Stomach (tissue), 9 donors: ENCODE results near the gene SPSB4. TPM values are rescaled to one million over a fixed set of nuclear protein-coding genes. Genes with fewer than 3 reads are reported as not detected.

Source experiments
- DNase-seq, 2 donors: peaks; one replicate each; pipeline versions ENCODE4 v3.0.0 to v3.0.0-alpha.2; 2013 to 2019
- H3K27ac ChIP-seq, 5 donors: fragments of 200-600 bp in 4 of 5; sonication (generic) in 4 of 5; one replicate each; pipeline ENCODE4 v1.5.1; 2013 to 2019; ENCODE audit warnings: mild to moderate bottlenecking in 1 of 5, moderate library complexity in 1 of 5
- H3K27me3 ChIP-seq, 3 donors: fragments of 200-600 bp; sonication (generic); one replicate each; pipeline ENCODE4 v1.5.1; 2017 to 2019; ENCODE audit warnings: mixed run types in 1 of 3
- H3K36me3 ChIP-seq, 4 donors: fragments of 200-600 bp; sonication (generic); 1 replicate in 3 of 4; 2 replicates in 1 of 4; pipeline ENCODE4 v1.5.1; 2016 to 2019
- H3K4me1 ChIP-seq, 4 donors: fragments of 200-600 bp; sonication (generic); one replicate each; pipeline ENCODE4 v1.5.1; 2016 to 2019
- H3K4me3 ChIP-seq, 4 donors: fragments of 200-600 bp; sonication (generic) in 3 of 4; one replicate each; pipeline ENCODE4 v1.5.1; 2016 to 2019; ENCODE audit warnings: mild to moderate bottlenecking in 1 of 4
- H3K9me3 ChIP-seq, 4 donors: fragments of 200-600 bp; sonication (generic); one replicate each; pipeline ENCODE4 v1.5.1; 2016 to 2019
- EP300 ChIP-seq: sonication (generic); formaldehyde crosslinking; IDR thresholded peaks from one replicate; pipeline ENCODE4 v1.6.1; 2017; ENCODE audit warnings: antibody characterized with exemption
- POLR2A ChIP-seq, 4 donors: fragments of 450-650 bp; IDR thresholded peaks; one replicate each; pipeline ENCODE4 v1.6.1; 2016; ENCODE audit warnings: antibody characterized with exemption in 4 of 4, control low read depth in 2 of 4, mild to moderate bottlenecking in 1 of 4, moderate library complexity in 1 of 4
- POLR2AphosphoS5 ChIP-seq, 3 donors: sonication (generic); formaldehyde crosslinking; IDR thresholded peaks; one replicate each; pipeline ENCODE4 v1.6.1; 2016; ENCODE audit warnings: antibody characterized with exemption in 3 of 3
- WGBS, 5 donors: extraction: QIAGEN DNeasy Blood & Tissue Kit in 3 of 5; methylation state at CpG; one replicate each; pipeline versions ENCODE4 v1.1.5 to v1.1.7; 2013 to 2018; 5-methylcytosine and 5-hydroxymethylcytosine counted together
- intact Hi-C: fragments of 100-400 bp; cut with DNase I; formaldehyde crosslinking; loops from one replicate; pipeline ENCODE4 v1.15.1; 2023; ENCODE audit warnings: low total_unique reads
- polyA plus RNA-seq, 3 donors: library from polyadenylated mRNA; stranded (reverse); fragments of 200-250 nt; gene quantifications; one replicate each; pipeline ENCODE4 v1.2.3, GENCODE V29; 2013
- total RNA-seq, 5 donors: library from RNA; depleted of rRNA; stranded (reverse); fragments of >200 nt; gene quantifications; one replicate each; pipeline versions ENCODE4 v1.1.0 to v1.2.3, GENCODE V29; 2014 to 2016
- TF ChIP-seq, protein P1 (sequence below), 7 experiments: fragments of 450-650 bp in 4 of 7; fragments of 200-600 bp in 3 of 7; sonication (generic) in 3 of 7; IDR thresholded peaks; one replicate each; pipeline ENCODE4 v1.5.1; 2016 to 2019; ENCODE audit warnings: antibody characterized with exemption in 7 of 7, control low read depth in 2 of 7, mild to moderate bottlenecking in 1 of 7
- donor health status: healthy with polysubstance abuse.
- donor health status: Bipolar disorder and iron deficiency.
- donor health status: healthy.

The SPSB4 gene
- total and polyA plus RNA-seq, 8 donors, result 0.05 to 2.4 (median 1.8) TPM; not detected in 5

DNA sequence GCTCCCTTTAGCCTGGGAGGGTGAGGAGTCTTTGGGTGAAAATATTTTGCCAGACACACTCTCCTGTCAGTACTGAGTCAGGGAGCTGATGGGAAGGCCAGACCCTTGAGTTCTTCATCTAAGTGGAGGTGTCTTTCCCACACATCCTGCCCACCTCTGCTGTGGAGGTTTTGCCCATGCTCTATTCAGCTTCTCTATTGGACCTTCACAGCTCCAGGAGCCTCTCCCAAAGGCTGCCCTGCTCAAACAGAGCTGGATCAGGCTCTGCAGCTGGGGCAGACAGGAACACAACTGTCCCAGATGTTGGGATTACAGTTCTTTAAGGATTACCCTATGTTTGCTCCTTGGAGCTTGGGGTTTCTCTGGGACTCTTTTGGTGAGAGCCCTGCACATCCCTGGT, 77.9 kb downstream of the SPSB4 start:
- H3K4me3 ChIP-seq, result no peak overlapping the region
- no peak for DNase-seq
- no peaks in the 10 kb centered on the region for H3K36me3 ChIP-seq
- no peaks in the 10 kb centered on the region for H3K9me3 ChIP-seq
- TF ChIP-seq, protein P1, sequence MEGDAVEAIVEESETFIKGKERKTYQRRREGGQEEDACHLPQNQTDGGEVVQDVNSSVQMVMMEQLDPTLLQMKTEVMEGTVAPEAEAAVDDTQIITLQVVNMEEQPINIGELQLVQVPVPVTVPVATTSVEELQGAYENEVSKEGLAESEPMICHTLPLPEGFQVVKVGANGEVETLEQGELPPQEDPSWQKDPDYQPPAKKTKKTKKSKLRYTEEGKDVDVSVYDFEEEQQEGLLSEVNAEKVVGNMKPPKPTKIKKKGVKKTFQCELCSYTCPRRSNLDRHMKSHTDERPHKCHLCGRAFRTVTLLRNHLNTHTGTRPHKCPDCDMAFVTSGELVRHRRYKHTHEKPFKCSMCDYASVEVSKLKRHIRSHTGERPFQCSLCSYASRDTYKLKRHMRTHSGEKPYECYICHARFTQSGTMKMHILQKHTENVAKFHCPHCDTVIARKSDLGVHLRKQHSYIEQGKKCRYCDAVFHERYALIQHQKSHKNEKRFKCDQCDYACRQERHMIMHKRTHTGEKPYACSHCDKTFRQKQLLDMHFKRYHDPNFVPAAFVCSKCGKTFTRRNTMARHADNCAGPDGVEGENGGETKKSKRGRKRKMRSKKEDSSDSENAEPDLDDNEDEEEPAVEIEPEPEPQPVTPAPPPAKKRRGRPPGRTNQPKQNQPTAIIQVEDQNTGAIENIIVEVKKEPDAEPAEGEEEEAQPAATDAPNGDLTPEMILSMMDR (IDR thresholded peaks at IDR 0.05), result no peak
- TF ChIP-seq POLR2AphosphoS5 (IDR thresholded peaks at IDR 0.05) (no peak), EP300 (no peak), POLR2A (IDR thresholded peaks at IDR 0.05) (no peak)
- intact Hi-C loops, result no loop called here
- no peaks in the 10 kb centered on the region for H3K4me1 ChIP-seq
- H3K27ac ChIP-seq, result no peak overlapping the region
- peaks cover 0 to 4% (median 0%) of the 10 kb centered on the region in 3 donors for H3K27me3 ChIP-seq

DNA sequence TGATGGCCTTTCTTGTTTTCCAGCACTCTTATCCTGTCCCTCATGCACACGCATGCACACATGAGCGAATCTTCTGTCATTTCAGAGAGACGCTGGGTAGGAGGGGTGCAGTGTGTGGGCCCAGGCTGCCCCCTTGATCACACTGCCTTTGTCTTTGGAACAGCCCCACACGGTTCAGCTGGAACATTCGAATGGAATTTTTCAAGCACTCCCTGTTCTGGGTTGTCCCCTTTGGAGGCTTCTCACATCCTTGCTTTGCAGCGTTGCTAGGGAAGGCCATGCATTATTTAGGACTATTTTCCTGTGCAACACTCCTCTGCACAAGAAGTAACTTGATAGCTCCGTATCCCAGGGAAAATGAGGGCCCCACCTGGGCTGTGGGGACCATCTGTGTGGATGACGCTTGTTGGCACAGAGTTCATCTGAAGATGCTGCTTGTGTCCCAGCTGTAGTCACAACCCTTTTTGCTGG, 78.4 kb downstream of the SPSB4 start:
- H3K4me3 ChIP-seq, result no peak overlapping the region
- peak in 1 of 2 donors; percentile 30 for DNase-seq
- no peaks in the 10 kb centered on the region for H3K36me3 ChIP-seq
- TF ChIP-seq, protein P1 (IDR thresholded peaks at IDR 0.05), result no peak
- TF ChIP-seq POLR2AphosphoS5 (IDR thresholded peaks at IDR 0.05) (no peak), EP300 (no peak), POLR2A (IDR thresholded peaks at IDR 0.05) (no peak)
- no peaks in the 10 kb centered on the region for H3K9me3 ChIP-seq
- 64 to 86% (median 76%) methylated on average over 8 of the region's 8 CpGs for WGBS, 5 donors
- no peaks in the 10 kb centered on the region for H3K27me3 ChIP-seq
- no peaks in the 10 kb centered on the region for H3K4me1 ChIP-seq
- H3K27ac ChIP-seq, result no peak overlapping the region
- intact Hi-C loops, result no loop called here

DNA sequence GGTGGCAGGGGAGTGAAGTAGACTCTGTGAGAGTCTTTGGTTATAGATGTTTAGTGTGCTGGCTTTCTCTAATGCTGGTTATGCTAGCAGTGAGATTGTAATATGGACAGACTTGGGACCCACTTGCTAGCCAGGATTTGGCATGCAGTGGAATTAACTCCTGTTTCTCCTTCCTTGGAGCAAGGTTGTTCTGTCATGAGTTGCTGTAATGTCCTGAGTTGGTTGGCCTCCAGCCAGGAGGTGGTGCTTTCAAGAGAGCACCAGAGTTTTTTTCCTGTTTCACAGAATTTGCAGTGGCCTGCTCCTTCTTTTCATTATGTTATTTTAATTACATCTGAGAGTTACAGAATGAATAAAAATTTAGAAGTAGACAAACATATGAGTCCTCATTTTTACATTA, 92.4 kb downstream of the SPSB4 start:
- TF ChIP-seq, protein P1 (IDR thresholded peaks at IDR 0.05), result no peak
- no peak for TF ChIP-seq POLR2A (IDR thresholded peaks at IDR 0.05)
- TF ChIP-seq EP300, result no peak
- TF ChIP-seq POLR2AphosphoS5 (IDR thresholded peaks at IDR 0.05), result no peak
- Histone ChIP-seq H3K9me3 (peaks cover 0 to 29% (median 11%) of the 10 kb centered on the region in 4 donors), H3K27ac (no peak overlapping the region), H3K4me3 (no peak overlapping the region), H3K4me1 (no peaks in the 10 kb centered on the region), H3K36me3 (no peaks in the 10 kb centered on the region), H3K27me3 (peaks cover 0 to 3% (median 0%) of the 10 kb centered on the region in 3 donors)
- DNase-seq, result no peak
- intact Hi-C loops, result no loop called here

DNA sequence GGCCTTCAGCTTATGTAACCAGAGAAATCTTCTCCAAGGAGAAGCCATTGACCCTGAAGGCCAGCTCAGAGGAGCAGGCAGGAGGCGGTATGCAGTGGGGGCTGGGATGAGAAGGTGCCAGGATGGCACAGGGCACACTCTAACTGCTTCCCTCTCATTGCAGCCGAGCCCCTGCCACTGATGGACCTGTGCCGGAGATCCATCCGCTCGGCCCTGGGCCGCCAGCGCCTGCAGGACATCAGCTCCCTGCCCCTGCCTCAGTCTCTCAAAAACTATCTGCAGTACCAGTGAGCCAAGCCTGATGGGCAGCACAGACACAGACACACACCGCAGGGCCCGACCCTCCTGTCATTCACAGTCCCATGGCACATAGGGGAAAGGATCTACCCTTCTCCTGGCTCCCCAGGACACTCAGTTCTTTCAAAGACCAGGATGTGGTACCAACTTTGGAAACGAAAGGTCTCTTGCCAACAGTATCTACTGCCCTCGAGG, 95.9 kb downstream of the SPSB4 start:
- peaks cover 0 to 6% (median 0%) of the 10 kb centered on the region in 3 donors for H3K27me3 ChIP-seq
- 82 to 88% (median 86%) methylated on average over 5 to 11 of the region's 11 CpGs for WGBS, 5 donors
- intact Hi-C loops, result no loop called here
- H3K9me3 ChIP-seq, result peaks cover 0 to 14% (median 2%) of the 10 kb centered on the region in 4 donors
- H3K4me1 ChIP-seq, result no peaks in the 10 kb centered on the region
- TF ChIP-seq EP300, result no peak
- TF ChIP-seq, protein P1 (IDR thresholded peaks at IDR 0.05), result no peak
- no peak overlapping the region for H3K27ac ChIP-seq
- no peak for DNase-seq
- H3K36me3 ChIP-seq, result no peaks in the 10 kb centered on the region
- H3K4me3 ChIP-seq, result no peak overlapping the region
